Thoracic aorta (tissue), 2 donors: ENCODE results near the gene GINS2. TPM values are rescaled to one million over a fixed set of nuclear protein-coding genes. Genes with fewer than 3 reads are reported as not detected.

Experiments used
- ATAC-seq: fragments of 150-250 bp; one replicate; pipeline ENCODE4 v1.8.0; 2017; ENCODE audit warnings: low read depth; ENCODE audit not compliant: insufficient number of reproducible peaks, low FRiP score
- DNase-seq: peaks from one replicate; pipeline ENCODE4 v3.0.0-alpha.2; 2020; ENCODE audit warnings: low spot score
- H3K27ac ChIP-seq, 2 donors: fragments of 200-600 bp; sonication (generic); 1 replicate in 1 of 2; 2 replicates in 1 of 2; pipeline ENCODE4 v1.5.1; 2016; ENCODE audit warnings: mild to moderate bottlenecking in 2 of 2, moderate library complexity in 2 of 2
- H3K27me3 ChIP-seq: fragments of 200-600 bp; sonication (generic); replicated peaks from 2 replicates; pipeline ENCODE4 v1.6.0; 2016; ENCODE audit warnings: mild to moderate bottlenecking; ENCODE audit not compliant: insufficient read depth
- H3K36me3 ChIP-seq: fragments of 200-600 bp; sonication (generic); one replicate; pipeline ENCODE4 v1.5.1; 2016
- H3K4me1 ChIP-seq, 2 donors: fragments of 200-600 bp; sonication (generic); 1 replicate in 1 of 2; 2 replicates in 1 of 2; pipeline versions ENCODE4 v1.5.1 to v1.6.0; 2016; ENCODE audit warnings: low read depth in 2 of 2, mild to moderate bottlenecking in 1 of 2; ENCODE audit not compliant: control insufficient read depth in 1 of 2
- H3K4me3 ChIP-seq: fragments of 200-600 bp; sonication (generic); 2 replicates; pipeline ENCODE4 v1.5.1; 2016; ENCODE audit warnings: mild to moderate bottlenecking
- H3K9me3 ChIP-seq: fragments of 200-600 bp; sonication (generic); 2 replicates; pipeline ENCODE4 v1.5.1; 2016
- total RNA-seq, 2 donors: library from RNA; depleted of rRNA; stranded (reverse); fragments of >200 nt; gene quantifications; one replicate each; pipeline versions ENCODE4 v1.1.0 to v1.2.3, GENCODE V29; 2016
- TF ChIP-seq, protein P1 (sequence below): fragments of 200-600 bp; sonication (generic); IDR thresholded peaks from one replicate; pipeline ENCODE4 v1.5.1; 2019; ENCODE audit warnings: antibody characterized with exemption

Gene GINS2
- total RNA-seq, 2 donors from 2014 or later: 0.28 to 2.0 TPM

DNA sequence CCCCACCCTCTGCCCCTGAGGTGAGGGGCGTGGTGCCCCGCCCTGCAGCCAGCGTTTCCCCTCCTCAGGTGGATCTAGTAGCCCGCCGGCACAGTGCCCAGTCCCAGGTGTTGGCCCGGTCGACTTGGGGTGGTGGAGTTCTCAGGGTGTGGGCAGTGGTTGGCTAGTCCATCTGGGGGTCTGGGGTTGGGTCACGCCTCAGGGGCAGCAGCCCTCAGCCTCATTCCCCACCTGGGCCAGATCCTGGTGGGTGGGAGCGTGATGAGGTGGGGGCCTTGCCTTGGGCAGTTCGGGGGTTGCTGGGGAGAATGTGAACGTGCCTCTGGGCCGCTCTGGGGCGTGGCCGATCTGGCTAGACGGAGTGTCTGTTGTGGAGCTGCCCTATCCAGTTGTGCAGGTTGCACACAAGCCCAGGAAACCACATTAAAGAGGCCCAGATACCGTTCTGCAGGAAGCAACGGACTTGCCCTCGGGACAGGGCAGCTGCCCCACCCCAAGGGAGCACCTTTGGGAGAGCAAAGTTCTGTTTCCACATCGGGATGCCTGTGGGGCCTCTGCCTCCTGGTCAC lies 43.6 kb downstream of the GINS2 start:
- Histone ChIP-seq H3K9me3 (no peaks in the 10 kb centered on the region), H3K4me3 (no peak overlapping the region), H3K36me3 (no peaks in the 10 kb centered on the region), H3K27ac (no peak overlapping the region), H3K4me1 (peaks cover 9 to 12% of the 10 kb centered on the region in 2 donors), H3K27me3 (no peaks in the 10 kb centered on the region)
- DNase-seq: no peak
- ATAC-seq: no peak
- TF ChIP-seq, protein P1, sequence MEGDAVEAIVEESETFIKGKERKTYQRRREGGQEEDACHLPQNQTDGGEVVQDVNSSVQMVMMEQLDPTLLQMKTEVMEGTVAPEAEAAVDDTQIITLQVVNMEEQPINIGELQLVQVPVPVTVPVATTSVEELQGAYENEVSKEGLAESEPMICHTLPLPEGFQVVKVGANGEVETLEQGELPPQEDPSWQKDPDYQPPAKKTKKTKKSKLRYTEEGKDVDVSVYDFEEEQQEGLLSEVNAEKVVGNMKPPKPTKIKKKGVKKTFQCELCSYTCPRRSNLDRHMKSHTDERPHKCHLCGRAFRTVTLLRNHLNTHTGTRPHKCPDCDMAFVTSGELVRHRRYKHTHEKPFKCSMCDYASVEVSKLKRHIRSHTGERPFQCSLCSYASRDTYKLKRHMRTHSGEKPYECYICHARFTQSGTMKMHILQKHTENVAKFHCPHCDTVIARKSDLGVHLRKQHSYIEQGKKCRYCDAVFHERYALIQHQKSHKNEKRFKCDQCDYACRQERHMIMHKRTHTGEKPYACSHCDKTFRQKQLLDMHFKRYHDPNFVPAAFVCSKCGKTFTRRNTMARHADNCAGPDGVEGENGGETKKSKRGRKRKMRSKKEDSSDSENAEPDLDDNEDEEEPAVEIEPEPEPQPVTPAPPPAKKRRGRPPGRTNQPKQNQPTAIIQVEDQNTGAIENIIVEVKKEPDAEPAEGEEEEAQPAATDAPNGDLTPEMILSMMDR: no peak

DNA sequence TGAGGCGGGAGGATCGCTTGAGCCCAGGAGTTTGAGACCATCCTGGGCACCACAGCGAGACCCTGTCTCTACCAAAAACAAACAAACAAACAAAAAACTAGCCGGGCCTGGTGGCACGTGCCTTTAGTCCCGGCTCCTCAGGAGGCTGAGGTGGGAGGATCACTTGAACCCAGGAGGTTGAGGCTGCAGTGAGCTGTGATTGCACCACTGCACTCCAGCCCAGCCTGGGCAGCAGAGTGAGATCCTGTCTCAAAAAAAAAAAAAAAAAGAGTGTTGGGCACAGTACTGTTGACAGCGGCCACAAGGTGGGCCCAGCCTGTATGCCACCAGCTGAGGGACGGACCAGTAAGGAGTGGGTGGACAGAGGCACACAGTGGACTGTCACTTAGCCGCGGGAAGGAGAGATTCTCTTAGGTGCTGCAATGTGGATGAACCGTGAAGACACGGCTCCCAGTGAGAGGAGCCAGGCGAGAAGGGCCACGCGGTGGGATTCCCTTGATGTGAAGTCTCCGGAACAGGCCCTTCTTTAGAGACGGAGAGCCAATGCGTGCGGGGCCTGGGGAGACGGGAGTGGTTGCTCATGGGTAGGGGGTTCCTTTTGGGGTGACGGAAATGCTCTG lies 44.6 kb downstream of the GINS2 start:
- H3K4me1 ChIP-seq: peaks cover 9 to 12% of the 10 kb centered on the region in 2 donors
- ATAC-seq: no peak

DNA sequence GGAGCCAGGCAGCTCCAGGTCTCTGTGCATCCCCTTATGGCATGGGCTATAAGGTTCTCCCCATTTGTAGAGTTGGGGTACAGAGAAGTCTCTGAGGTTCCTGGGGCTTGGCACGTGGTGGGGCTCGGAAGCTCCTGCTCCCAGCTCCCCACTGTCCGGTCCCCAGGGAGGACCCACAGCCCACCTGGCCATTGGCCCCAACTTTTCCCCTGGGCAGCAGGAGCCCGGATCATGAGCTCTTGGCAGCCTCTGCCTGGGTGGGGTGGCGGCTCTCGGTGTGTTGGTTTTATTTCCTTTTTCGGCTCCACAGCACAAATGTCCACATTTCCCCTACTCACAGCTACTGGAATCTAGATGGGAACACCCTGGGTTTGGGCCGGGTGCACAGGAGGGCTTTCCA lies 45.1 kb downstream of the GINS2 start:
- Histone ChIP-seq H3K36me3 (no peaks in the 10 kb centered on the region), H3K27ac (no peak overlapping the region), H3K4me3 (no peak overlapping the region), H3K4me1 (peaks cover 9 to 12% of the 10 kb centered on the region in 2 donors), H3K9me3 (no peaks in the 10 kb centered on the region), H3K27me3 (no peaks in the 10 kb centered on the region)
- DNase-seq (no peak), ATAC-seq (no peak)
- TF ChIP-seq, protein P1: no peak

More for the DNA sequence above, 44.6 kb downstream of the GINS2 start:
- H3K27me3 ChIP-seq: no peaks in the 10 kb centered on the region
- TF ChIP-seq, protein P1: no peak
- no peaks in the 10 kb centered on the region for H3K36me3 ChIP-seq
- H3K9me3 ChIP-seq: no peaks in the 10 kb centered on the region
- H3K4me3 ChIP-seq: no peak overlapping the region
- H3K27ac ChIP-seq: no peak overlapping the region
- DNase-seq: no peak

DNA sequence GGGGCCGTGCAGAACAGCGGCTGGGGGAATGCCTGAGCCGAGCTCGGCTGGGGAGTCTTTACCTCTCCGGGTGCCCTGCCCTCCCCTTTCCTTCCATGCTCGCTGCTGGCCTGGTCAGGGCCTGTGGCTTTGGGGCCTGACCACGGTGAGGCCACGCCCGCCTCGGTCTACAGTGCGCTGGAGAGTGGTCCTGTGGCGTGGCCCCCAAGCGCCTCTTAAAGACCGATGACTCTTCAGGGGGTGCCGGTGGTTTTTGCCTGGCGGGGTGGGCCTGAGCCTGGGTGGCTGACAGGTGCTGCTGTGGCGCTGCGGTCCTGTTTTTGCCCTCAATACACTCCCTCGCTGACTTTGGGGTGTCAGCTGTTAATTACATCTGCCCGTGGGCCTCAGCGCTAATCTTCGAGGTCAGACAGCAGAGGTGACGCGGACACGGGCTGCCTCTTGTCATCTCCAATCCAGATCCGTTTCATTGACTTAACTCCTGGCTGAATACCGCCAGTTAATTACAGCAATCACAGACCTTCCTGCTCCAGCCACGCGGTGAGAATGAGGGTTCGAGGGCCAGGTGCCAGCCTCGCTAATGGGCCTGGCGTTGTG lies 45.9 kb downstream of the GINS2 start:
- TF ChIP-seq, protein P1: no peak
- DNase-seq (no peak), ATAC-seq (no peak)
- Histone ChIP-seq H3K9me3 (no peaks in the 10 kb centered on the region), H3K36me3 (no peaks in the 10 kb centered on the region), H3K27me3 (no peaks in the 10 kb centered on the region), H3K27ac (no peak overlapping the region), H3K4me1 (peaks cover 9 to 16% of the 10 kb centered on the region in 2 donors), H3K4me3 (no peak overlapping the region)

DNA sequence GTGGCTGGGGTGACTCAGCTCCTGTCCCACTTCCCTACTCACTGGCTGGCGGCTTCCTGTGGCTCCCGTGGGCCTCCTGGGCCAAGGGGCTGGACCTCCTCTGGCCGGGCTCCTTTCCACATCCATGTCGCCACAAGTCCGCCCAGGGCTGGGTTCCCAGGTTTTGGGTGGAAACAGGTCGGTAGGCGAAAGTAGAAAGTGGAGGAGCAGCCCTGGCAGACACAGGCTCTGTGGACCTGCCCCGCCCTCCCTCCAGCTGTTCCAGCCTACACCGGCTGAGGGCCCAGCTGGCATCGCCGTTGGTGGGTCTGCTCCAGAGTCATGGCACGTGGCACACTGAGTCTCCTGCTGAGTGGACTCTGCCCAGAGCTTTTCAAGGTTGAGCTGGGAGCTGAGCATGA lies 47.0 kb downstream of the GINS2 start:
- TF ChIP-seq, protein P1: no peak
- Histone ChIP-seq H3K9me3 (no peaks in the 10 kb centered on the region), H3K27me3 (no peaks in the 10 kb centered on the region), H3K4me3 (peak overlapping the region; percentile 21), H3K27ac (peak overlapping the region in 1 of 2 donors; percentile 44), H3K4me1 (peaks cover 9 to 18% of the 10 kb centered on the region in 2 donors), H3K36me3 (no peaks in the 10 kb centered on the region)
- DNase-seq (no peak), ATAC-seq (no peak)
